ENCODE results near the gene CLMP. TPM values are rescaled to one million over a fixed set of nuclear protein-coding genes. Genes with fewer than 3 reads are reported as not detected.

CLMP gene
- total and polyA plus RNA-seq, 9 of the 15 experiments (the other 6 are each of a cell fraction or from before 2014, with no cell fraction given): 0.02 to 0.15 (median 0.03) TPM; not detected in 6

GRCh38 chr11:123235117-123235655, 40.1 kb upstream of the CLMP start (continued):
- TF ChIP-seq NCOA2 (IDR thresholded peaks at IDR 0.05; ENCODE audit: partially characterized antibody in 2 of 2) (peak in 1 of 2 experiments; percentile 81), ZNF224 (CRISPR knock-in tag; IDR thresholded peaks at IDR 0.05) (no peak), NFRKB (IDR thresholded peaks at IDR 0.05; ENCODE audit: low read depth) (no peak), PCBP2 (IDR thresholded peaks at IDR 0.05; ENCODE audit: low read depth, low read length, poor library complexity, severe bottlenecking) (no peak), ZNF707 (CRISPR knock-in tag; conservative IDR thresholded peaks at IDR 0.05) (no peak), XRCC3 (IDR thresholded peaks at IDR 0.05) (no peak), MTF1 (CRISPR knock-in tag; IDR thresholded peaks at IDR 0.05; ENCODE audit: borderline replicate concordance) (no peak), ARID4B (CRISPR knock-in tag; IDR thresholded peaks at IDR 0.05) (no peak), PTTG1 (tag; IDR thresholded peaks at IDR 0.05; ENCODE audit: low read depth) (no peak), GTF2E2 (tag; IDR thresholded peaks at IDR 0.05) (no peak), NUFIP1 (IDR thresholded peaks at IDR 0.05; ENCODE audit: partially characterized antibody) (no peak), CHD1 (IDR thresholded peaks at IDR 0.05; ENCODE audit: low read length) (no peak), SIRT6 (IDR thresholded peaks at IDR 0.05; ENCODE audit: low read depth, low read length) (no peak), HNRNPK (IDR thresholded peaks at IDR 0.05; ENCODE audit: low read depth, low read length, poor library complexity, severe bottlenecking) (no peak), CTCF (IDR thresholded peaks at IDR 0.05 in 2 of 3, conservative IDR thresholded peaks at IDR 0.05 in 1 of 3; ENCODE audit: insufficient read depth in 2 of 3, low read depth in 1 of 3, low read length in 3 of 3) (peak; percentile 60 to 77 (median 64); a peak in 5 of 6 replicates), ELK3 (CRISPR knock-in tag; IDR thresholded peaks at IDR 0.05) (no peak), POLR3A (IDR thresholded peaks at IDR 0.05; ENCODE audit: borderline replicate concordance, extremely low read depth, insufficient read depth, insufficient read length) (no peak), CREB3L1 (IDR thresholded peaks at IDR 0.05; ENCODE audit: borderline replicate concordance, low read depth) (no peak), KLF13 (tag; IDR thresholded peaks at IDR 0.05; ENCODE audit: borderline replicate concordance, low read depth) (no peak)

Measured in K562 (cell line).